Endothelial cell of umbilical vein (primary cell): ENCODE results near the gene PRPF8. TPM values are rescaled to one million over a fixed set of nuclear protein-coding genes. Genes with fewer than 3 reads are reported as not detected.

Experiments
- microRNA counts: library from miRNA; unstranded; fragments of <30 nt; microRNA quantifications from one replicate; lab custom pipeline; 2016
- polyA plus RNA-seq, 4 experiments: library from polyadenylated mRNA; depleted of rRNA in 3 of 4; stranded (reverse) in 3 of 4; unstranded in 1 of 4; fragments of >200 nt; gene quantifications; 2 replicates each; pipeline versions ENCODE4 v1.2.1 to v1.2.3, GENCODE V29; 2011 to 2012; ENCODE audit warnings: missing spikeins in 1 of 4
- small RNA-seq: library from RNA; depleted of rRNA; stranded (forward); fragments of <200 nt; gene quantifications from one replicate; pipeline ENCODE3, GENCODE V24; 2012; ENCODE audit warnings: low replicate concordance, low read depth; ENCODE audit not compliant: insufficient read depth, insufficient read length
- total RNA-seq: library from RNA; stranded (reverse); gene quantifications from 2 replicates; pipeline ENCODE4 v1.2.3, GENCODE V29; 2021

Gene PRPF8
- total and polyA plus RNA-seq, 2 donors (not counting 3 experiments of a cell fraction or from before 2014, with no cell fraction given), result 215 to 301 TPM

MicroRNAs within 50 kb of the gene (microRNA counts, 767-probe panel; counts per million panel counts)
- 723 counts per million, percentile 96 among the panel's probes with 10 or more counts for microRNA hsa-miR-22-3p (lab: Ali Mortazavi, UCI)

Small RNA genes lying within 50 kb of the gene (small RNA-seq; reads per million reads assigned to genes)
- not detected for gene RN7SL105P

Other genes with a start within 250 kb of the PRPF8 start
- gene CRK, start 228.6 kb downstream of the PRPF8 start, total RNA-seq, result 67.2 and 71.3 TPM in 2 replicates
- gene CRK, start 228.6 kb downstream of the PRPF8 start, polyA plus RNA-seq, result 41.2 and 52.8 TPM in 2 replicates
- gene MYO1C, start 192.2 kb downstream of the PRPF8 start, total RNA-seq, result 195 and 206 TPM in 2 replicates
- 141 and 145 TPM in 2 replicates for gene MYO1C, start 192.2 kb downstream of the PRPF8 start, polyA plus RNA-seq
- 41.3 and 44.2 TPM in 2 replicates for gene INPP5K, start 168.3 kb downstream of the PRPF8 start, total RNA-seq
- 53.8 and 54.1 TPM in 2 replicates for gene INPP5K, start 168.3 kb downstream of the PRPF8 start, polyA plus RNA-seq
- gene PITPNA, start 122.1 kb downstream of the PRPF8 start, total RNA-seq, result 99.6 and 113 TPM in 2 replicates
- 50.3 and 57.0 TPM in 2 replicates for gene PITPNA, start 122.1 kb downstream of the PRPF8 start, polyA plus RNA-seq
- 41.7 and 54.6 TPM in 2 replicates for gene SLC43A2, start 56.0 kb downstream of the PRPF8 start, total RNA-seq
- 50.9 and 52.0 TPM in 2 replicates for gene SLC43A2, start 56.0 kb downstream of the PRPF8 start, polyA plus RNA-seq
- gene SCARF1, start 39.1 kb downstream of the PRPF8 start, total RNA-seq, result 91.5 and 93.7 TPM in 2 replicates
- gene SCARF1, start 39.1 kb downstream of the PRPF8 start, polyA plus RNA-seq, result 52.8 and 57.8 TPM in 2 replicates
- gene RILP, start 35.0 kb downstream of the PRPF8 start, total RNA-seq, result 8.9 and 9.4 TPM in 2 replicates
- 9.3 and 10.0 TPM in 2 replicates for gene RILP, start 35.0 kb downstream of the PRPF8 start, polyA plus RNA-seq
- gene TLCD2, start 25.5 kb upstream of the PRPF8 start, total RNA-seq, result 1.7 and 2.1 TPM in 2 replicates
- 0.72 TPM in 2 replicates for gene TLCD2, start 25.5 kb upstream of the PRPF8 start, polyA plus RNA-seq
- gene WDR81, start 39.8 kb upstream of the PRPF8 start, total RNA-seq, result 16.5 and 17.3 TPM in 2 replicates
- gene WDR81, start 39.8 kb upstream of the PRPF8 start, polyA plus RNA-seq, result 10.4 and 12.1 TPM in 2 replicates
- 0.30 TPM in 1 of 2 replicates, not detected in the other for gene SERPINF2, start 58.0 kb upstream of the PRPF8 start, total RNA-seq
- gene SERPINF2, start 58.0 kb upstream of the PRPF8 start, polyA plus RNA-seq, result 0.03 and 0.14 TPM in 2 replicates
- not detected in 2 replicates for gene SERPINF1, start 77.2 kb upstream of the PRPF8 start, total RNA-seq
- gene SERPINF1, start 77.2 kb upstream of the PRPF8 start, polyA plus RNA-seq, result not detected in 2 replicates
- gene SMYD4, start 145.0 kb upstream of the PRPF8 start, total RNA-seq, result 11.5 and 14.6 TPM in 2 replicates
- 5.3 and 6.0 TPM in 2 replicates for gene SMYD4, start 145.0 kb upstream of the PRPF8 start, polyA plus RNA-seq
- 123 and 137 TPM in 2 replicates for gene RPA1, start 145.1 kb upstream of the PRPF8 start, total RNA-seq
- gene RPA1, start 145.1 kb upstream of the PRPF8 start, polyA plus RNA-seq, result 48.9 and 50.5 TPM in 2 replicates